Liver (tissue), 9 donors: ENCODE results near the gene DOC2B. TPM values are rescaled to one million over a fixed set of nuclear protein-coding genes. Genes with fewer than 3 reads are reported as not detected.

Source experiments
- DNase-seq: peaks from one replicate; pipeline ENCODE4 v3.0.0-alpha.2; 2017; ENCODE audit warnings: low spot score
- H3K27ac ChIP-seq, 2 donors: one replicate each; pipeline ENCODE4 v1.7.0; 2013; ENCODE audit warnings: inconsistent platforms in 2 of 2, low read length in 2 of 2, control low read depth in 1 of 2, low read depth in 1 of 2, mild to moderate bottlenecking in 1 of 2
- H3K27me3 ChIP-seq, 4 donors: one replicate each; pipeline versions ENCODE4 v1.6.1 to v1.7.0; 2013; ENCODE audit warnings: low read length in 3 of 4, inconsistent platforms in 1 of 4, mild to moderate bottlenecking in 1 of 4, moderate library complexity in 1 of 4; ENCODE audit not compliant: control insufficient read depth in 4 of 4, insufficient read depth in 4 of 4
- H3K36me3 ChIP-seq, 4 donors: one replicate each; pipeline versions ENCODE4 v1.6.1 to v1.7.0; 2013; ENCODE audit warnings: low read length in 3 of 4, mild to moderate bottlenecking in 3 of 4, low read depth in 1 of 4, moderate library complexity in 1 of 4; ENCODE audit not compliant: control insufficient read depth in 4 of 4, insufficient read depth in 3 of 4
- H3K4me1 ChIP-seq, 4 donors: one replicate each; pipeline versions ENCODE4 v1.6.1 to v1.7.0; 2013; ENCODE audit warnings: low read length in 3 of 4, mild to moderate bottlenecking in 3 of 4, moderate library complexity in 1 of 4; ENCODE audit not compliant: control insufficient read depth in 4 of 4, insufficient read depth in 4 of 4
- H3K4me3 ChIP-seq, 3 donors: one replicate each; pipeline versions ENCODE4 v1.6.1 to v1.7.0; 2013; ENCODE audit warnings: low read length in 3 of 3, control low read depth in 1 of 3, low read depth in 1 of 3, mild to moderate bottlenecking in 1 of 3
- H3K9ac ChIP-seq, 2 donors: one replicate each; pipeline ENCODE4 v1.7.0; 2013; ENCODE audit warnings: low read length in 2 of 2, mild to moderate bottlenecking in 2 of 2, moderate library complexity in 2 of 2, control low read depth in 1 of 2, low read depth in 1 of 2
- H3K9me3 ChIP-seq, 4 donors: one replicate each; pipeline versions ENCODE4 v1.6.1 to v1.7.0; 2013; ENCODE audit warnings: low read length in 3 of 4; ENCODE audit not compliant: control insufficient read depth in 4 of 4
- EGR1 ChIP-seq, 2 donors: IDR thresholded peaks; 2 replicates each; pipeline ENCODE4 v1.6.1; 2016 to 2018; ENCODE audit warnings: antibody characterized with exemption in 2 of 2, low read depth in 2 of 2
- FOXA1 ChIP-seq: IDR thresholded peaks from 2 replicates; pipeline ENCODE4 v1.6.1; 2016; ENCODE audit warnings: antibody characterized with exemption
- FOXA2 ChIP-seq: IDR thresholded peaks from 2 replicates; pipeline ENCODE4 v1.6.1; 2016; ENCODE audit warnings: antibody characterized with exemption
- GABPA ChIP-seq, 2 donors: IDR thresholded peaks in 1 of 2; conservative IDR thresholded peaks in 1 of 2; 2 replicates each; pipeline ENCODE4 v1.6.1; 2016; ENCODE audit warnings: antibody characterized with exemption in 2 of 2, mild to moderate bottlenecking in 1 of 2, moderate library complexity in 1 of 2
- HNF4A ChIP-seq, 2 donors: conservative IDR thresholded peaks; 2 replicates each; pipeline ENCODE4 v1.6.1; 2016; ENCODE audit warnings: antibody characterized with exemption in 2 of 2, mild to moderate bottlenecking in 2 of 2
- HNF4G ChIP-seq: IDR thresholded peaks from 2 replicates; pipeline ENCODE4 v1.6.1; 2016; ENCODE audit warnings: antibody characterized with exemption
- JUND ChIP-seq, 2 donors: IDR thresholded peaks; 2 replicates each; pipeline ENCODE4 v1.6.1; 2016; ENCODE audit warnings: antibody characterized with exemption in 2 of 2
- NR2F2 ChIP-seq: IDR thresholded peaks from 2 replicates; pipeline ENCODE4 v1.6.1; 2016; ENCODE audit warnings: antibody characterized with exemption
- RAD21 ChIP-seq, 2 donors: IDR thresholded peaks; 2 replicates each; pipeline ENCODE4 v1.6.1; 2016; ENCODE audit warnings: antibody characterized with exemption in 2 of 2, mild to moderate bottlenecking in 2 of 2
- RXRA ChIP-seq, 2 donors: IDR thresholded peaks; 2 replicates each; pipeline ENCODE4 v1.6.1; 2017 to 2018; ENCODE audit warnings: antibody characterized with exemption in 2 of 2, mild to moderate bottlenecking in 1 of 2
- SP1 ChIP-seq: IDR thresholded peaks from 2 replicates; pipeline ENCODE4 v1.6.1; 2018; ENCODE audit warnings: antibody characterized with exemption, mild to moderate bottlenecking
- TAF1 ChIP-seq: conservative IDR thresholded peaks from 2 replicates; pipeline ENCODE4 v1.6.1; 2016; ENCODE audit warnings: antibody characterized with exemption, mild to moderate bottlenecking
- YY1 ChIP-seq: IDR thresholded peaks from 2 replicates; pipeline ENCODE4 v1.6.1; 2016; ENCODE audit warnings: antibody characterized with exemption, mild to moderate bottlenecking
- WGBS: extraction: QIAGEN DNeasy Blood & Tissue Kit; methylation state at CpG from one replicate; pipeline ENCODE4 v1.1.7; 2013; 5-methylcytosine and 5-hydroxymethylcytosine counted together
- polyA plus RNA-seq, 2 donors: library from polyadenylated mRNA; stranded (reverse) in 1 of 2; unstranded in 1 of 2; fragments of 200-250 nt in 1 of 2; fragments of >200 nt in 1 of 2; fragmentation: Nextera tagmentation in 1 of 2; extraction: Ambion mirVana in 1 of 2; gene quantifications; one replicate each; pipeline versions ENCODE4 v1.2.1 to v1.2.3, GENCODE V29; 2013 to 2015
- total RNA-seq, 2 donors: library from RNA; depleted of rRNA; stranded (reverse); fragments of >200 nt; gene quantifications; one replicate each; pipeline ENCODE4 v1.2.3, GENCODE V29; 2014
- TF ChIP-seq, protein P1 (sequence below): IDR thresholded peaks from 2 replicates; pipeline ENCODE4 v1.6.1; 2016; ENCODE audit warnings: antibody characterized with exemption
- TF ChIP-seq, protein P2 (sequence below): IDR thresholded peaks from 2 replicates; pipeline ENCODE4 v1.6.1; 2016; ENCODE audit warnings: antibody characterized with exemption, mild to moderate bottlenecking
- TF ChIP-seq, protein P3 (sequence below): fragments of 150-350 bp; IDR thresholded peaks from 2 replicates; pipeline ENCODE4 v1.5.1; 2017; ENCODE audit warnings: improper control_type of control experiment, low read depth, low read length; ENCODE audit not compliant: missing input control
- TF ChIP-seq, protein P4 (sequence below): IDR thresholded peaks from 2 replicates; pipeline ENCODE4 v1.6.1; 2016; ENCODE audit warnings: antibody characterized with exemption
- TF ChIP-seq, protein P5 (sequence below): IDR thresholded peaks from 2 replicates; pipeline ENCODE4 v1.6.1; 2016; ENCODE audit warnings: antibody characterized with exemption
- donor health status: healthy.
- donor health status: healthy.
- donor health status: healthy.
- donor health status: healthy.
- donor health status: healthy.

The DOC2B gene
- total and polyA plus RNA-seq, 4 donors, result 0.08 to 1.0 (median 0.61) TPM

DNA sequence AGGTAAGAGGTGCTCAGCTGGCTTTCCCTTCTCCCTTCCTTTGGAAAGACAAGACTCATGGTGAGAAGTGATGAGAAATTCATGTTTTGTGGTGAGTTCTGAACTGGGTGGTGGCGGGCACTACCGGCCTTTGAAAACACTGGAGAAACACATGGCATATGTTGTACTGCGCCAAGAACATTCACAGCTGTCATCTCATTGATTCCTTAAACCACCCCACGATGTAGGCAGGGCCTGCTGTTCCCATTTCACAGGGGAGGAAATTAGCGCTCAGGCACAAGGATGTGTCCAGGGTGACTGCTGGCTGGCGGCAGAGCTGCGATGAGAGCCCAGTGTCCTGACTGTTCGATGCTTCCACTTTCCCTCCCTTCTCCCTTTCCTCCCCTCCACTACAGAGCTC lies 1.6 kb upstream of the DOC2B start:
- 93% methylated on average over 8 of the region's 8 CpGs for WGBS
- DNase-seq, result no peak
- Histone ChIP-seq H3K27ac (no peak overlapping the region), H3K36me3 (no peaks in the 10 kb centered on the region), H3K9me3 (no peaks in the 10 kb centered on the region), H3K4me3 (no peak overlapping the region), H3K4me1 (peaks cover 7 to 14% (median 10%) of the 10 kb centered on the region in 4 donors), H3K27me3 (no peaks in the 10 kb centered on the region), H3K9ac (no peak overlapping the region)
- TF ChIP-seq FOXA1 (no peak), FOXA2 (no peak), GABPA (IDR thresholded peaks at IDR 0.05 in 1 of 2, conservative IDR thresholded peaks at IDR 0.05 in 1 of 2) (no peak), HNF4A (conservative IDR thresholded peaks at IDR 0.05) (no peak), JUND (IDR thresholded peaks at IDR 0.05) (no peak), YY1 (no peak), TAF1 (no peak), RXRA (IDR thresholded peaks at IDR 0.05) (no peak), SP1 (no peak), EGR1 (IDR thresholded peaks at IDR 0.05; ENCODE audit: low read depth in 2 of 2) (no peak), NR2F2 (no peak), RAD21 (IDR thresholded peaks at IDR 0.05) (no peak), HNF4G (no peak)
- TF ChIP-seq, protein P1, sequence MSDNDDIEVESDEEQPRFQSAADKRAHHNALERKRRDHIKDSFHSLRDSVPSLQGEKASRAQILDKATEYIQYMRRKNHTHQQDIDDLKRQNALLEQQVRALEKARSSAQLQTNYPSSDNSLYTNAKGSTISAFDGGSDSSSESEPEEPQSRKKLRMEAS, result no peak
- TF ChIP-seq, protein P2, sequence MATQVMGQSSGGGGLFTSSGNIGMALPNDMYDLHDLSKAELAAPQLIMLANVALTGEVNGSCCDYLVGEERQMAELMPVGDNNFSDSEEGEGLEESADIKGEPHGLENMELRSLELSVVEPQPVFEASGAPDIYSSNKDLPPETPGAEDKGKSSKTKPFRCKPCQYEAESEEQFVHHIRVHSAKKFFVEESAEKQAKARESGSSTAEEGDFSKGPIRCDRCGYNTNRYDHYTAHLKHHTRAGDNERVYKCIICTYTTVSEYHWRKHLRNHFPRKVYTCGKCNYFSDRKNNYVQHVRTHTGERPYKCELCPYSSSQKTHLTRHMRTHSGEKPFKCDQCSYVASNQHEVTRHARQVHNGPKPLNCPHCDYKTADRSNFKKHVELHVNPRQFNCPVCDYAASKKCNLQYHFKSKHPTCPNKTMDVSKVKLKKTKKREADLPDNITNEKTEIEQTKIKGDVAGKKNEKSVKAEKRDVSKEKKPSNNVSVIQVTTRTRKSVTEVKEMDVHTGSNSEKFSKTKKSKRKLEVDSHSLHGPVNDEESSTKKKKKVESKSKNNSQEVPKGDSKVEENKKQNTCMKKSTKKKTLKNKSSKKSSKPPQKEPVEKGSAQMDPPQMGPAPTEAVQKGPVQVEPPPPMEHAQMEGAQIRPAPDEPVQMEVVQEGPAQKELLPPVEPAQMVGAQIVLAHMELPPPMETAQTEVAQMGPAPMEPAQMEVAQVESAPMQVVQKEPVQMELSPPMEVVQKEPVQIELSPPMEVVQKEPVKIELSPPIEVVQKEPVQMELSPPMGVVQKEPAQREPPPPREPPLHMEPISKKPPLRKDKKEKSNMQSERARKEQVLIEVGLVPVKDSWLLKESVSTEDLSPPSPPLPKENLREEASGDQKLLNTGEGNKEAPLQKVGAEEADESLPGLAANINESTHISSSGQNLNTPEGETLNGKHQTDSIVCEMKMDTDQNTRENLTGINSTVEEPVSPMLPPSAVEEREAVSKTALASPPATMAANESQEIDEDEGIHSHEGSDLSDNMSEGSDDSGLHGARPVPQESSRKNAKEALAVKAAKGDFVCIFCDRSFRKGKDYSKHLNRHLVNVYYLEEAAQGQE, result no peak
- TF ChIP-seq, protein P3, sequence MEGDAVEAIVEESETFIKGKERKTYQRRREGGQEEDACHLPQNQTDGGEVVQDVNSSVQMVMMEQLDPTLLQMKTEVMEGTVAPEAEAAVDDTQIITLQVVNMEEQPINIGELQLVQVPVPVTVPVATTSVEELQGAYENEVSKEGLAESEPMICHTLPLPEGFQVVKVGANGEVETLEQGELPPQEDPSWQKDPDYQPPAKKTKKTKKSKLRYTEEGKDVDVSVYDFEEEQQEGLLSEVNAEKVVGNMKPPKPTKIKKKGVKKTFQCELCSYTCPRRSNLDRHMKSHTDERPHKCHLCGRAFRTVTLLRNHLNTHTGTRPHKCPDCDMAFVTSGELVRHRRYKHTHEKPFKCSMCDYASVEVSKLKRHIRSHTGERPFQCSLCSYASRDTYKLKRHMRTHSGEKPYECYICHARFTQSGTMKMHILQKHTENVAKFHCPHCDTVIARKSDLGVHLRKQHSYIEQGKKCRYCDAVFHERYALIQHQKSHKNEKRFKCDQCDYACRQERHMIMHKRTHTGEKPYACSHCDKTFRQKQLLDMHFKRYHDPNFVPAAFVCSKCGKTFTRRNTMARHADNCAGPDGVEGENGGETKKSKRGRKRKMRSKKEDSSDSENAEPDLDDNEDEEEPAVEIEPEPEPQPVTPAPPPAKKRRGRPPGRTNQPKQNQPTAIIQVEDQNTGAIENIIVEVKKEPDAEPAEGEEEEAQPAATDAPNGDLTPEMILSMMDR, result no peak
- TF ChIP-seq, protein P4, sequence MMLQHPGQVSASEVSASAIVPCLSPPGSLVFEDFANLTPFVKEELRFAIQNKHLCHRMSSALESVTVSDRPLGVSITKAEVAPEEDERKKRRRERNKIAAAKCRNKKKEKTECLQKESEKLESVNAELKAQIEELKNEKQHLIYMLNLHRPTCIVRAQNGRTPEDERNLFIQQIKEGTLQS, result no peak
- TF ChIP-seq, protein P5, sequence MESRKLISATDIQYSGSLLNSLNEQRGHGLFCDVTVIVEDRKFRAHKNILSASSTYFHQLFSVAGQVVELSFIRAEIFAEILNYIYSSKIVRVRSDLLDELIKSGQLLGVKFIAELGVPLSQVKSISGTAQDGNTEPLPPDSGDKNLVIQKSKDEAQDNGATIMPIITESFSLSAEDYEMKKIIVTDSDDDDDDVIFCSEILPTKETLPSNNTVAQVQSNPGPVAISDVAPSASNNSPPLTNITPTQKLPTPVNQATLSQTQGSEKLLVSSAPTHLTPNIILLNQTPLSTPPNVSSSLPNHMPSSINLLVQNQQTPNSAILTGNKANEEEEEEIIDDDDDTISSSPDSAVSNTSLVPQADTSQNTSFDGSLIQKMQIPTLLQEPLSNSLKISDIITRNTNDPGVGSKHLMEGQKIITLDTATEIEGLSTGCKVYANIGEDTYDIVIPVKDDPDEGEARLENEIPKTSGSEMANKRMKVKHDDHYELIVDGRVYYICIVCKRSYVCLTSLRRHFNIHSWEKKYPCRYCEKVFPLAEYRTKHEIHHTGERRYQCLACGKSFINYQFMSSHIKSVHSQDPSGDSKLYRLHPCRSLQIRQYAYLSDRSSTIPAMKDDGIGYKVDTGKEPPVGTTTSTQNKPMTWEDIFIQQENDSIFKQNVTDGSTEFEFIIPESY, result no peak
